Stimulated activated CD8-positive, alpha-beta memory T cell treated with anti-CD3 and anti-CD28 coated beads, Interleukin-15, amount 100 ng/mL, for 1 hour (primary cell): ENCODE data around the gene ANKAR.
"Not testable (repeated sequence)": the region's sequence is repeated elsewhere in the genome, so short reads cannot be mapped to it uniquely, and the experiment has no call there.

Experiments used
- DNase-seq: peaks from one replicate; pipeline ENCODE4 v3.0.0-alpha.2; 2020; ENCODE audit warnings: low read depth

The ANKAR gene

DNA sequence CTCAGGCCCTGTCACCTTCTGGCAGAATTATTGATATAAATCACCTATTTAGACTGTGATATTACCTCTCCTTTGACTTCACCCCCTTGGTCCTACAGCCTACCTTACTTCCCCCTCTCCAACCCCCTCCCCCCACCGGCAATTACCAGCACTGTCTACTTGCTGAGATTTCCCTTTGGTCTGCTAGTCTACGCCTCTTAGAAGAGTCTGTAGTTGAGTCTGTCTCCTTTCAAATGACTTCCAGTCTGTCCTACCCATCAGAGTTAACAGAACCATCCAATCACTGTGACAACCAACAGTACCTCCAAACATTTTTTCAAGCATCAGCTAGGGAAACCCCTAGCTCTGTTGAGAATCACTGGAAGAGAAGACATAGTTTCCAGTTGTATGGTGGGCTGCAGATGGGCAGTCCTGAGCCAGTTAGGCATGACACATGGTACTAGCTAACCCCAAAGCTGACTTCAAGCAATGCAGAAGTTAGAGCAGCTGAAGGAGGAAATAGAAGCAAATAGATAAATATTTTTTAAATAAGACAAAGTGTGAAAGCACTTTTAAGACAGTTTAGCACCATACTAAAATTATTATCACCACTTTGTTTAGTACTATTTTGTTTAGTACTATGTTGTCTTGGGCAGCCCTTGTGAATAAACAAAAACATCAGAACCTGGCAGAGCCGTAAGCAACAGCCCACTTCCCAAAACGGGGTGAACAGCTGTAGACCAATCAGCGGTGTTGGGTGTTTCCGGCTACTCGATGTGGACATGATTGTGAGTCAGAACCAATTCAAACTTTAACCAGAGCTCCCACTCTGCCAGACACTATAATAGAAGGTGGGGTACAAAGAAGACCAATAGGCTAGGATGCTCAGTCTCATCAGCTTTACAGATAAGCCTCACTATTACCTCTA is 15.9 kb upstream of the ANKAR start:
- DNase-seq, result no peak

GRCh38 chr2:189659734-189660133 is 14.7 kb upstream of the ANKAR start:
- DNase-seq, result no peak

DNA sequence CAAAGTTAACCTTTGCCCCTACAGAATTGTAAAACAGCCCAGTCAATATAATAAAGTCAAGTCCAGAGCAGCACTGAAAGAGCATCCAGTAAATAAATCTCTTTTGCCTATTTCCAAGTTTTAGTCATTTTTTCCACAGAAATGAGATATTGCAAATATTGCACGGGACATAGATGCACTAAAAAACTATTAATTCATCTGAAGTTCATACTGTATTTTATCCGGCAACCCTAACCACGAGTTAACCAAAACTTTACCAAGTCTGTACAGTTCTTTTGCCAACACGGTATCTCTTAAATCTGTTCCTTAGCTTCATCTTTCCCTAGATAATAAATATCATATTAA is 13.7 kb upstream of the ANKAR start:
- no peak for DNase-seq

- peak; percentile 95 for DNase-seq
These were observed 13.1 kb upstream of the ANKAR start, which contains the start of gene ASNSD1 for GRCh38 chr2:189661148-189661956. ASNSD1 (plus strand) TSS chr2:189661459; CDS start chr2:189666133, 4,674 bp downstream.

DNA sequence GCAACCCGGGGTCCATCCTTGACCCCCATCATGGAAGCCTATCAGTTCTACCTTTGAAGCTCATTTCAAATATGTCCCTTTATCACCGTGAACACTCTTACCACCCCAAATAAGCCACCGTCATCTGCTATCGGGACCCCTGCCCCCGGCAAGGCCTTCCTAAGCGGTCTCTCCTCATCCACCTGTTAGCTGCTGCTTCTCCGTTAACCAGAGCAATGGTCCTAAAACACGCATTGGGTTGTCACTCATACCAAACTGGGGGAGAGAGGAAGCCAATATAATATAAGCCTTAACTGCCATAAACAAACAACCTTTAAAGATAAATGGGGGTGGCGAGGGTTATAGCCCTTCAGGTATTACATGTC is 12.5 kb upstream of the ANKAR start:
- no peak for DNase-seq

DNA sequence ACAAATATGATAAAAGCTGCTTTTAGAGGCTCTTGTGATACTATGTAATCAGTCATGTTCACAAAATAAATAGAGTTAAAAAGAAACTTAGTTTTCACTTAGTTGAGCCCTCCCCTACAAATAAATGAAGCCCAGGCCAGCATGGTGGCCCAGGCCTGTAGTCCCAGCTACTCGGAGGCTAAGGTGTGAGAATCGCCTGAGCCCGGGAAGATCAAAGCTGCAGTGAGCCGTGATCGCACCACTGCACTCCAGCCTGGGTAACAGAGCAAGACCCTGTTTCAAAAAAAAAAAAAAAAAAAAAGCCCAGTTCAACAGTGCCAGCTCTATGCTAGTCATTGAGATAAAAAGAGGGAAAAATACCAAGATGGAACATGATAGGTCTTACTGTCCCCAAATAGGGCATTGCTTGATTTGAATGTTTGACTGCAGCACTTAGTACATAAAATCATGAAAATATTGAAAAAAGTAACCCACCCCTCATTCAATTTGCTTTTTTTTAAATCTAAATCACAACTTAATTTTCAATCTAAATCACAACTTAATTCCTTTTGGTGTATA is 11.7 kb upstream of the ANKAR start:
- DNase-seq, result no peak

- DNase-seq, result not testable (repeated sequence)
These were observed 11.2 kb upstream of the ANKAR start for GRCh38 chr2:189663319-189663718.

GRCh38 chr2:189669913-189670312 is 4.6 kb upstream of the ANKAR start:
- no peak for DNase-seq

DNA sequence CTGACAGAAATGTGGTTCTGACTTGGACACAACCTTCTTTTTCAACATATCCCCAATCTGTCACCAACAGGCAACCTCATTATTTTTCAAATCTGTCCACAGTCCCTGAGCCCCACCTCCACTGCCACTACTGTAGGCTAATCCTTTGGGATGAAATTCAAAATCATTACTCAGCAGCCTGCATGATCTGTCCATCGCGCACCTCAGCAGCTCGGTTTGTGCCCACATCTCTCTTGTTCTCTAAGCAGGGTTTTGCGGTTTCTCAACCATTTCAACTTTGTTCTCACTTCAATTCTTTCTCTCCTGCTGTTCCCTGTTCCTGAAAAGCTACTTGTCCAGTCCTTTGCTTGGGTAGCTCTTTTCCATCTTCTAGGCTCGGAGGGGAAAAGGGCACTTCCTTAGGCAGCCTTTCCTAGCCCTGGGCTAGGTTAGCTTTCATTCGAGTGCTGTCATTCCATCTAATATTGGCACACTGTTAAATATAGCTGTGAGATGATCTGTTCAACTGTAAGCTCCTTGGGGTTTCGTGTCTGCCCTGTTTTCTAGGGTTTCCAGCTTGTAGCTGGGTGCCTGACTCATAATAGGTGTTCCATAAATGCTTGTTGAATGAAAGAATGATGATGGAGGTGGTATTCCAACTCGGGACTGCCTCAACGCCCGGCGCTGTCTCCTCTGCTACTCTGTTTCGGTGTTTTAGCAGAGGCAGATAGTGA is 653 bp upstream of the ANKAR start:
- no peak for DNase-seq

DNA sequence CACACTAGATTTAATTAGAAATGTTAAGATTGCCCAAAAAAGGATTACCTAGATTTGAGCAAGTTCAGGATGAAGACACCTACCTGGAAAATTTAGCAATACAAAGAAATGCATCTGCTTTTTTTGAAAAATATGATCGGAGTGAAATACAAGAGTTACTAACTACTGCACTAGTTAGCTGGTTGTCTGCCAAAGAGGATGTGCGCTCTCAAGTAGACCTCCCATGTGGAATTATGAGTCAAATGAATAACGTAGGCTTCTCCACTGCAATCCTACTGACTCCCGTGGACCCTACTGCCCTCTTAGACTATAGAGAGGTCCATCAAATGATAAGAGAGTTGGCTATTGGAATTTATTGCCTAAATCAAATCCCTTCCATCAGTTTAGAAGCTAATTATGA is 2.0 kb downstream of the ANKAR start:
- DNase-seq, result no peak

GRCh38 chr2:189679226-189679625 is 4.8 kb downstream of the ANKAR start:
- no peak for DNase-seq

DNA sequence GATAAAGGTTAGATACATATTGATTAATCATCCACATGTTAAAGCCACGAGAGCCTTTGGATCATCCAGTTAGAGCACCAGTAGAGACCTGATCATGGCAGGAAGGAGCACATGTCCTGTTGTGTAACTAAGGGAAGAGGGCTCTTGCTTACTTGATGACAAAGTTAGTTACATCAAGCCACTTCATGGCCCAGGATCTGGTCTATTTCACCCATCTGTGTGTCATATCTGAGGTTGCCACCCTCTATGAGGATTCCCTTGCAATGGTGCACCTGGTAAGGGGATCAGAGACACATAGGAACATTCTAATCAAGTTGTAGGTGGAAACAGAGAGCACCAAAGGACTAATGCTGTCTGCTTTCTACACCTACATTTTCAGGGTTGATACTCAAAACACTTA is 6.7 kb downstream of the ANKAR start:
- DNase-seq, result no peak

GRCh38 chr2:189681903-189682302 is 7.4 kb downstream of the ANKAR start:
- no peak for DNase-seq

- no peak for DNase-seq
These were observed 8.9 kb downstream of the ANKAR start for GRCh38 chr2:189683348-189683747.

- no peak for DNase-seq
These were observed 10.3 kb downstream of the ANKAR start for GRCh38 chr2:189684811-189685210.

GRCh38 chr2:189685540-189686229 is 11.2 kb downstream of the ANKAR start:
- DNase-seq, result no peak

DNA sequence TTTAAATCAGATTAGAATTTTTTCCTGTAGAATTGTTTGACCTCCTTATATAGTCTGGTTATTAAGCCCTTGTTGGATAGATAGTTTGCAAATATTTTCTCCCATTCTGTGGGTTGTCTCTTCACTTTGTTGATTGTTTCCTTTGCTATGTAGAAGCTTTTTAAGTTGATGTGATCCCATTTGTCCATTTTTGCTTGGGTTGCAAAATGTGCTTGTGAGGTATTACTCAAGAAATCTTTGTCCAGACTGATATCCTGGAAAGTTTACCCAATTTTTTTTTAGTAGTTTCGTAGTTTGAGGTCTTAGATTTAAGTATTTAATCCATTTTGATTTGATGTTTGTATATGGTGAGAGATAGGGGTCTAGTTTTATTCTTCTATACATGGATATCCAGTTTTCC is 13.3 kb downstream of the ANKAR start:
- not testable (repeated sequence) for DNase-seq

GRCh38 chr2:189696223-189696622 is 21.8 kb downstream of the ANKAR start:
- DNase-seq, result no peak

GRCh38 chr2:189698020-189698887 is 23.8 kb downstream of the ANKAR start:
- no peak for DNase-seq

DNA sequence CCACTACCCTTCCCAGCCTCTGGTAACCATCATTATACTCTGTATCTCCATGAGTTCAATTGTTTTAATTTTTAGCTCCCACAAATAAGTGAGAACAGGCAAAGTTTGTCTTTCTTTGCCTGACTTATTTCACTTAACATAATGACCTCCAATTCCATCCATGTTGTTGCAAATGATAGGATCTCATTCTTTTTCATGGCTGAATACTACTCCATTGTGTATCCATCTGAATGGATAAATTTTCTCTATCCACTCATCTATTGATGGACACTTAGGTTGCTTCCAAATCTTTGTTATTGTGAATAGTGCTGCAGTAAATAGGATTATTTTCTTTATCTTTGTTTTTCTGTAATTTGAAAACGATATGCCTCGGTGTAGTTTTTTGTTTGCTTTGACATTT is 26.2 kb downstream of the ANKAR start:
- no peak for DNase-seq

- DNase-seq, result no peak
These were observed 27.6 kb downstream of the ANKAR start for GRCh38 chr2:189702071-189702470.
